OCI-LY1 (cell line): Measurements from ENCODE around the gene CMTR1.

Experiments
- CTCF ChIP-seq: fragments of 200-600 bp; sonication (generic), shearing (Covaris generic); IDR thresholded peaks from 2 replicates; pipeline ENCODE4 v1.5.1; 2017; ENCODE audit warnings: mild to moderate bottlenecking, antibody characterized with exemption, low read length, moderate library complexity, mixed read lengths
- EZH2 ChIP-seq: fragments of 200-600 bp; sonication (generic), shearing (Covaris generic); IDR thresholded peaks from 2 replicates; pipeline ENCODE4 v1.8.0; 2017; ENCODE audit warnings: borderline replicate concordance, mixed run types, mild to moderate bottlenecking, antibody characterized with exemption, low read length, moderate library complexity, mixed read lengths

DNA sequence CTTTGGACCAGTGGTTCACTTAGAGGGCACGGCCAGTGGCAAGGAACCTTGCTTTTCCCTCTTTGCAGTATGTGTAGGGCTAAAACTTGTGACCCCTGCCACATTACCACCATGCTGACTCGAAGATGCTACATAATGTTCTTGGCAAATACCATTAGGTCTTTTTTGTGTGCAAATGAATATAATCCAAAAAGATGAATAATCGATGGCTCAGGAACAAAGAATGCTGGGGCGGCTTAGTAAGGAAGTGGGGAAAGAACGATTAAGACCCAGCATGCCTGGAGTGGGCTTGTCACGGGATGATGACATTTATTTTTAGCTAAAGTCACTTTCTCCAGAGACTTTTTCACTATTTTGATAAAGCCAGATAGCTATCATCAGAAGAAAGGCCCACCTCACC, 23.1 kb downstream of the CMTR1 start:
- TF ChIP-seq CTCF, result no peak
- no peak for TF ChIP-seq EZH2
